NB4 (cell line): ENCODE results near the gene LRG1.

Experiments
- DNase-seq: peaks from one replicate; pipeline ENCODE4 v3.0.0; 2010; ENCODE audit warnings: low read depth
- H3K4me3 ChIP-seq: one replicate; pipeline ENCODE4 v1.5.1; 2011; ENCODE audit warnings: mild to moderate bottlenecking, low read depth, low read length, moderate library complexity
- CTCF ChIP-seq: IDR thresholded peaks from one replicate; pipeline ENCODE4 v1.5.1; 2012; ENCODE audit warnings: low read depth, low read length
- MAX ChIP-seq: IDR thresholded peaks from 2 replicates; pipeline ENCODE4 v1.6.1; 2011; ENCODE audit warnings: low read depth, low read length
- MYC ChIP-seq: IDR thresholded peaks from 2 replicates; pipeline ENCODE4 v1.6.1; 2011; ENCODE audit warnings: low read depth, low read length
- POLR2A ChIP-seq: IDR thresholded peaks from 2 replicates; pipeline ENCODE4 v1.6.1; 2011; ENCODE audit warnings: mild to moderate bottlenecking; ENCODE audit not compliant: insufficient read length; ENCODE audit errors: extremely low read depth

The LRG1 gene

GRCh38 chr19:4522291-4523002 is 17.4 kb downstream of the LRG1 start:
- no peak overlapping the region for H3K4me3 ChIP-seq
- TF ChIP-seq CTCF (no peak), POLR2A (no peak), MAX (no peak), MYC (no peak)
- no peak for DNase-seq

- no peak overlapping the region for H3K4me3 ChIP-seq
- no peak for DNase-seq
- TF ChIP-seq MYC, result no peak
- TF ChIP-seq CTCF, result no peak
- TF ChIP-seq MAX, result no peak
- no peak for TF ChIP-seq POLR2A
Observed at GRCh38 chr19:4521888-4522242, 18.0 kb downstream of the LRG1 start.

- no peak for TF ChIP-seq MYC
- TF ChIP-seq MAX, result no peak
- no peak for TF ChIP-seq POLR2A
- TF ChIP-seq CTCF, result no peak
- no peak overlapping the region for H3K4me3 ChIP-seq
- DNase-seq, result no peak
Observed at GRCh38 chr19:4521170-4521887, 18.5 kb downstream of the LRG1 start.

GRCh38 chr19:4519521-4520277 is 20.1 kb downstream of the LRG1 start:
- no peak overlapping the region for H3K4me3 ChIP-seq
- TF ChIP-seq MAX (no peak), CTCF (no peak), POLR2A (no peak), MYC (no peak)
- DNase-seq, result no peak

- no peak overlapping the region for H3K4me3 ChIP-seq
- no peak for TF ChIP-seq CTCF
- no peak for TF ChIP-seq MYC
- TF ChIP-seq POLR2A, result no peak
- TF ChIP-seq MAX, result no peak
- DNase-seq, result no peak
Observed at GRCh38 chr19:4519172-4519496, 20.7 kb downstream of the LRG1 start.
